T-helper 9 cell (primary cell): ENCODE results near the gene DPH2.
A peak's percentile ranks its signal among the peaks of the same experiment; 100 is the strongest.

ENCODE experiments used
- DNase-seq: peaks from one replicate; pipeline ENCODE4 v3.0.0-alpha.2; 2020
- total RNA-seq, 2 donors: gene quantifications; one replicate each; lab custom pipeline; 2026; lab: John Stamatoyannopoulos, UW

DPH2 gene, protein sequence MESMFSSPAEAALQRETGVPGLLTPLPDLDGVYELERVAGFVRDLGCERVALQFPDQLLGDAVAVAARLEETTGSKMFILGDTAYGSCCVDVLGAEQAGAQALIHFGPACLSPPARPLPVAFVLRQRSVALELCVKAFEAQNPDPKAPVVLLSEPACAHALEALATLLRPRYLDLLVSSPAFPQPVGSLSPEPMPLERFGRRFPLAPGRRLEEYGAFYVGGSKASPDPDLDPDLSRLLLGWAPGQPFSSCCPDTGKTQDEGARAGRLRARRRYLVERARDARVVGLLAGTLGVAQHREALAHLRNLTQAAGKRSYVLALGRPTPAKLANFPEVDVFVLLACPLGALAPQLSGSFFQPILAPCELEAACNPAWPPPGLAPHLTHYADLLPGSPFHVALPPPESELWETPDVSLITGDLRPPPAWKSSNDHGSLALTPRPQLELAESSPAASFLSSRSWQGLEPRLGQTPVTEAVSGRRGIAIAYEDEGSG
- total RNA-seq: 15.7 to 49.4 reads per million in 2 donors

DNA sequence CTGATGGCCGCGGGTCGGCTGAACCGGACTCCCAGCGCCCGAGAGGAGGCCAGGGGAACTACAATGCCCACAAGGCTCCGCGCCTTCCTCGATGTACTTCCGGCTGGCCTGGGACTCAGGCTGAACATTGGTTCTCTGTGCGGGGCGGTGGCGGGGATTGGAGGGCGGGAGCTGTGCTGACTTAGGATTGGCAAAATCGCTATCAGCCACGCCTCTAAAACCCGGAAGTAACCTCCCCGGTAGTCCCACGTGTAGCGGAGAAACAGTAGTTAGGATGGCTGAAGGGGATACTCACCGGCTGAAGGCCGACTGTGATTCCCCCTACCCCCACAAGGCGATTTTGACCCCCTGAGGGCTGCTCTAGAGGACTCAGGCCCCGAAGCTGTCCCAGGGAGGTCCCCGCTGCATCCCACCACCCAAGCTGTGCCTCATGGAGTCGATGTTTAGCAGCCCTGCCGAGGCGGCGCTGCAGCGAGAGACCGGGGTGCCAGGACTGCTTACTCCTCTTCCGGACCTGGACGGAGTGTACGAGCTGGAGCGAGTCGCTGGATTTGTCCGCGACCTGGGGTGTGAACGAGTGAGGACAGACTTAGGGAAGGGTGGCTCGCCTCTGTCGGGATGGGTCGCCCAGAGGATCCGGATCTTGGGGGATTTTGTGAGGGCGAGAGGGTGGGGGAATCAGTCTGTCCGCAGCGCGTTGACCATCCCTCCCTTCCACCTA, at the start of gene DPH2:
Gene DPH2 (plus strand): TSS at position 265 of the 721 bp plus-strand sequence. CDS start 166 bp downstream, at position 431.
- DNase-seq: peak; percentile 92

DNA sequence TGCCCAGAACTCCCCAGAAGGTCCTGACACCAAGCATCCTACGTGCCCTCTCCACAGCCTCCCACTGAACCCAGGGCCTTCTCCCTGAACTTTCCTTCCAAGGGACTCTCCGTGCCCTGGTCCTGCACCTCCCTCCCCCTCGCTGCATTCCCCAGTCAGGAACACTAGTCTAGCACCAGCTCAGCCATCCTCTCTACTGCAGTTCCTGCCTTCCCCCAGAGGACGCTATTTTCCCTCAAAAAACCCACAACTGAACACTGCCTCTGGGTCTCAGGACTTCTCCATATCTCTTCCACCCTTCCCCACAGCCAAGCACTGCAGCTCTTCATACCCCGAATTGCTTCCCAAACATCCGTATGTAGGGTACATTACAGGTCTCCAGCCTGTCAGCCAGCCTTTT, 48.8 kb upstream of the DPH2 start:
- no peak for DNase-seq

DNA sequence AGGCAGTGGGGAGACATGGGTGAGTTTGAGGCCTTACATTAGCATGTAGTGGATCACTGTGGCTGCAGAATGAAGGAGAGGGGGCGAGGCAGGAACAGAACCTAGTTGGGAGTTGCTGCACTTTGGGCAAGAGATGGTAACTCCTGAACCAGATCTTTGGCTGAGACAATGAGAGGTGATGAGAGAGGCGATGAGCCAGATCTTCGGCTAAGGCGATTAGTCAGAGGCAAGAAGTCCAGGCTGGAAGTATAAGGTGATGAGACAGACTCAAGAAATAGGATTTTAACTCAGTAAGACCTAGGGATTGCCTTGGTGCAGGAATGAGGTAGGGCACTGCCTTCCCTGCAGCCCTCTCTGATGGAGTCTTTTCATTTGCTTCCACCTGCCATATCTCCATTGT, 45.3 kb upstream of the DPH2 start:
- no peak for DNase-seq

DNA sequence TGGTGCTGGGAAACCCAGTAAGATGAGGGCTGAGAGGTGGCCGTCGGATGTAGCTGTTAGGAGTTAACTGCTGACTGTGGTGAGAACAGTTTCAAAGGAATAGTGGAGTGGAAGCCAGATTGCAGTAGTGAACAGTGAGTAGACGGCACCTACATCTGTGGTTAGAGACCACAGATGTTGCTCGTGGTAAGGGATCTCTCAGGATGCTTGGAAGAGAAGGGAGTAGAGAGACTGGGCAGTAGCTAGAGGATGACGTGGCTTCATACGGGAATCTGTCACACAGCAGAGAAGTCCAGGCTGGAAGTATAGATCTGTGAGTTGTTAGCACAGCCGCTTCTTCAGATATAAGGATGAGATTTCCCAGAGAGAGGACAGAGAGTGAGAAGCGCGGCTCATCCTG, 44.0 kb upstream of the DPH2 start:
- DNase-seq: no peak

GRCh38 chr1:43930168-43930948, 39.5 kb upstream of the DPH2 start:
- DNase-seq: no peak

DNA sequence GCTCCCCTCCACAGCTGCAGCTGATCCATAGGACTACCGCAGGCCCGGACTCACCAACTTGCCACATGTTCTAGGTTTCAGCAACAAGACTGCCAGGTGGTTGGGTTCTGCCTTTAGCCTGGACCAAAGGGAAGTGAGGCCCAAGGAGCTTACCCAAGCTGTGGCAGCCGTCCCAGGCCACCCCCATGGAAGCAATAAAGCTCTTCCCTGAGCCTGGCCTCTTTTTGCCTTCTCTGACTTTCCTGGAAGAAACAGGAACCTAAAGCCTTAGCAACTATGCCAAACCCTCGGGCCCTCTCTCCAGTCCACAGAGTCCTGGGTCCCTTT, 38.9 kb upstream of the DPH2 start:
- DNase-seq: no peak

DNA sequence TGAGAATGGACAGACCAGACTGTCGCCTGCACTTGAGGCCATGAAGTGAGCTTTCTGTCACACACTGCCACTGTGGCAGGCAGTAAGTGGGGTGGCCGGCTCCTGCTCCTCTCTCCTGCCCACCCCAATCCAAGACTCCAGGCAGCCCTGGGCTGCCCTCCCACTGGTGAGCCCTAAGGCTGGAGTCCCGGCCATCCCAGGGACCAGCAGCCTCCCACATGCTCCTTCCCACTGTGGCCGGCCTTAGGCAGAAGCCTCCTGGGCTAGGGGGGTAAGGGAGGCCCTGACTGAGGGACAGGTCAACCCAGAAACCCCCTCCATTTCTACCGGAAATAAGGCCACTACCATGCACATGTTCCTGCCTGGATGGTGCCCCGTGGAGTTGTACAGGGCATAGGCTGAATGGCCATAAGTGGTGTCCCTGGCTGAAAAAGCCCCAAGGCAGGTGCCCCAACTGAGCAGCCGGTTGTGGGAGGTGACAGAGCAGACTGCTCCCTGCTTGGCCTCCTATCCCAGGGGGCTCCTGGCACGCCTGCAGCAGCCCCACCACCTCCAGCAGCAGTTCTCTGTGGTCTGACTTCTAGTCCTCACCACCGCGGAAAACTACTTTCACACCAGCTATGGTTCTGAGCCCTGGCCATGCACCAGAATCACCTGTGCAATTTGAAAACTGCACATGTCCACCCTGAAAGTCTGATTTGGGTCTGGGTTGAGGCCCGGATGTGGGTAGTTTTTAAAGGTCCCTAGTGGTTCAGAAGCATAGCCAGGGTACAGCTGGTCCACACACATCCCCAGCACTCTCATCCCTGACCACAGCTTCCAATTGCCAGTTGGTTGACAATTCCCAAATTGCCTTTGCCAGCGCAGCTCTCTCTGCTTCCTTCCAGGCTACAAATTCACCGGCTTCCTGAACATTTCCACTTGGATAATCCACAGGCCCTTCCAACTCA, 37.8 kb upstream of the DPH2 start:
- no peak for DNase-seq

- DNase-seq: no peak
These were observed 36.9 kb upstream of the DPH2 start for GRCh38 chr1:43932786-43933385.

DNA sequence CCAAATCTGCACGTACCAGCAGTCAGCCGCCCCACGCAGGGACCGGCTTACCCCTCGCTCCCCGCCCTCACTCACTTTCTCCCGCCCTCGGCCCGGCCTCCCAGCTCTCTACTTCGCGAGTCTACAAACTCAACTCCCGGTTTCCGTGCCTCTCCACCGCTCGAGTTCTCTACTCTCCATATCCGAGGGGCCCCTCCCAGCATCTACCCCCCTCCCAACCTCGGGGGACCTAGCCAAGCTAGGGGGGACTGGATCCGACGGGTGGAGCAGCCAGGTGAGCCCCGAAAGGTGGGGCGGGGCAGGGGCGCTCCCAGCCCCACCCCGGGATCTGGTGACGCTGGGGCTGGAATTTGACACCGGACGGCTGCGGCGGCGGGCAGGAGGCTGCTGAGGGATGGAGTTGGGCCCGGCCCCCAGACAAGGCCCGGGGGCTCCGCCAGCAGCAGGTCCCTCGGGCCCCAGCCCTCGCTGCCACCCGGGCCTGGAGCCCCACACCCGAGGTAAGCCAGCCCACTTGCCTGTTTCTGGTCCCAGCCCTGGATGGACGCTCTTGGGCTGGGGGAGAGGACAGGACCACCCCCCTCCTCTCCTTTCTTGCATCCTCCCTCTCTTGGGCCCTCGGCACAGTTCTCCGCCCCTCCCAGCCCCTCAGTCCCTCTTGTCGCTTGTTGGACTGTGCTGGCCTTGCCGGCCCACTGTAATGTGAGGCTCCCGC, 36.3 kb upstream of the DPH2 start, which contains the start of gene ARTN:
Gene ARTN (plus strand): TSS at position 416 of the 715 bp plus-strand sequence. CDS start 1,856 bp downstream, outside the sequence.
- DNase-seq: no peak

- DNase-seq: peak; percentile 37
These were observed 35.5 kb upstream of the DPH2 start for GRCh38 chr1:43934101-43934985.

DNA sequence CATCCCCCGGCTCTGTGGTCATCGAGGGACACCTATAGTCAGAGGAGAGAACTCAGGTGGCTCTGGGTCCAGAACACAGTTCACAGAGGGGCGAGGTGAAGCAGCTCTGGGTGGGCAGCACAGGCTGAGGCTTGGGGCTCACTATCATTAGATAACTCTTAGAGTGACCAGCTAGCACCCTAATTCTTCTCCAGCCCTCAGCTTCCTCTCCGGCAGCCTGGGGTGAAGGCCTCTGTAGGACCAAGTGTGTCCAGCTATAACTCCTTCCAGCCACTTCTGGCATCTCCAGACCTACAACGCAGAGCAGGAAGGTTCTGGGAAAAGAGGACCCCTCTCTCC, 34.9 kb upstream of the DPH2 start:
- DNase-seq: no peak

DNA sequence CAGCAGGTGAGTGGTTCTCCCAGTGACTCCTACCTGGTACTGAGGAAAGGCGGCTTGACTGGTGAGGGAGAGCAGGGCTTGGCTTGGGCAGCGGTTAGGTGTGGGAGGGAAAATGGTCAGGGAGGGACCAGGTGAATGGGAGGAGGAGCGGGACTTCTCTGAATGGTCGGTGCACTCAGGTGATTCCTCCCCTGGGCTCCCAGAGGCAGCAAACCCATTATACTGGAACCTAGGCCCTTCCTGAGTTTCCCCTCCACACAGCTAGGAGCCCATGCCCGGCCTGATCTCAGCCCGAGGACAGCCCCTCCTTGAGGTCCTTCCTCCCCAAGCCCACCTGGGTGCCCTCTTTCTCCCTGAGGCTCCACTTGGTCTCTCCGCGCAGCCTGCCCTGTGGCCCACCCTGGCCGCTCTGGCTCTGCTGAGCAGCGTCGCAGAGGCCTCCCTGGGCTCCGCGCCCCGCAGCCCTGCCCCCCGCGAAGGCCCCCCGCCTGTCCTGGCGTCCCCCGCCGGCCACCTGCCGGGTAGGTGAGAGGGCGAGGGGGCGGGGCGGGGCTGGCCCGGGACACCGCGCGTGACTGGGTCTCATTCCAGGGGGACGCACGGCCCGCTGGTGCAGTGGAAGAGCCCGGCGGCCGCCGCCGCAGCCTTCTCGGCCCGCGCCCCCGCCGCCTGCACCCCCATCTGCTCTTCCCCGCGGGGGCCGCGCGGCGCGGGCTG, 33.9 kb upstream of the DPH2 start:
- DNase-seq: no peak

DNA sequence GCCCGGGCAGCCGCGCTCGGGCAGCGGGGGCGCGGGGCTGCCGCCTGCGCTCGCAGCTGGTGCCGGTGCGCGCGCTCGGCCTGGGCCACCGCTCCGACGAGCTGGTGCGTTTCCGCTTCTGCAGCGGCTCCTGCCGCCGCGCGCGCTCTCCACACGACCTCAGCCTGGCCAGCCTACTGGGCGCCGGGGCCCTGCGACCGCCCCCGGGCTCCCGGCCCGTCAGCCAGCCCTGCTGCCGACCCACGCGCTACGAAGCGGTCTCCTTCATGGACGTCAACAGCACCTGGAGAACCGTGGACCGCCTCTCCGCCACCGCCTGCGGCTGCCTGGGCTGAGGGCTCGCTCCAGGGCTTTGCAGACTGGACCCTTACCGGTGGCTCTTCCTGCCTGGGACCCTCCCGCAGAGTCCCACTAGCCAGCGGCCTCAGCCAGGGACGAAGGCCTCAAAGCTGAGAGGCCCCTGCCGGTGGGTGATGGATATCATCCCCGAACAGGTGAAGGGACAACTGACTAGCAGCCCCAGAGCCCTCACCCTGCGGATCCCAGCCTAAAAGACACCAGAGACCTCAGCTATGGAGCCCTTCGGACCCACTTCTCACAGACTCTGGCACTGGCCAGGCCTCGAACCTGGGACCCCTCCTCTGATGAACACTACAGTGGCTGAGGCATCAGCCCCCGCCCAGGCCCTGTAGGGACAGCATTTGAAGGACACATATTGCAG, 33.2 kb upstream of the DPH2 start:
- no peak for DNase-seq

DNA sequence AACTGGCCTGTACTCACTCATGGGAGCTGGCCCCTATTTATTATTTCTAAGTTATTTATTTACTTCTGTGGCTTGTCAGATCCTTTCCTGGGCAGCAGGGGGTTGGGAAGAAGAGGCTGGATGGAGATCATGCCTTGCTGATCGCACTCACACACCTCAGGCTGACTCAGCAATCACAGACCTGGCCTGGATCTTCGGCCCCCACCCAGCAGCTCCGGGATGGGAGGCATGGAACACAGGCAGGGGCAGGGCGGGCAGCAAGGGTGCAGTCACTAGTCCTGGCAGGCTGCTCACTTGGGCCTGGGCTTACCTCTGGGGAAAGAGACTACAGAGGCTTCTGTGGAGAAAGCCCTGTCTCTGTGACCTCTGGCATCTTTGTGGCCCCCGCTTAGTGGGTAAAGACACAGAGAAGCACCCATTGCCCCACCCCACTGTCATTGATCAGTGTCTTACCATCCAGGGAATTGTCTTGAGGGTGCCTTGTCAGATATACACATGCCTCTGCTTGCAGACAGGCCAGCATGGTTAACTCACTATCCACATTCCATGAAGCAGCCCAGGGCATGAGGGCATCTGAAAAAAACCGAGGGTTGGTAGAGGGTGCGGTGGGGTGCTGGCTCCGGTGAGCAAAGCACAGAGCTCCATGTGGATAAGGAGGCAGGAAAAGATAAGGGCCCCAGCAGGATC, 32.5 kb upstream of the DPH2 start:
- no peak for DNase-seq

DNA sequence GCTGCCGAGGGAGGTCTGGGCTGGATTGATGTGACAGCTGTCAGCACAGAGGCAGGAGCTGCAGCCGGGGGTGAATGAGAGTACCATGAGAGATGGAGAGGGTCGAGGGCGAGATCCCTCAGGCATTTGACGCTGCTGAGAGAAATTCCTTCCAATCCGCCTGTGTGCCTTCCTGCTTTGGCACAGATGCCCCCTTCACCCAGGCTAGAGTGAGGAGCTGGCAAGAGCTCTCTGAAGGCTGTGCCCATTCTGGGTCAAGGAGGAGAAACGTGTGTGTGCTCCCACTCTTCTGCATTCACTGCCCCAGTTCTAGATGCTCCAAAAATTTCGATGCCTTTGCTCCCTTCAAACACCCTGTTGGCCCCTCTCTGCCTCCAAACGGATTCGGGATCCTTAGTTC, 31.4 kb upstream of the DPH2 start:
- no peak for DNase-seq

GRCh38 chr1:43938892-43939587, 30.8 kb upstream of the DPH2 start:
- DNase-seq: no peak

DNA sequence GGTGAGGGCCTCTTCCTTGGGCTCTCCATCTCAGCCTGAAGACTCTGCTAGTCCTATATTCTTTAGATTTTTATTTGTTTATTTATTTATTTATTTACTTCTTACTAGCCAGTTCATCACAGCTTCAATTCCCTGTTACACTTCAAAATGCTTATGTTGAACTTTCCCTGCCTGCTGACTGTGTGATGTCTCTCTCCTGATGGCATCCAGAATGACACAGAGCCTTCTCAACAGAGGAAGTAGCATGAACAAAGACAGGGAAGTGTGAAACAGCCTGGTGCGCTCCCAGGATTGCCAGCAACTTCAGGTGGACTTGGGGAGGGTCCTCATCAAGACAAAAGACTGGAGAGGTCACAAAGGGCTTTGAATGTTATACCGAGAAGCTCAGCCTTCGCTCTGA, 27.4 kb upstream of the DPH2 start:
- DNase-seq: no peak
